A673 (cell line): ENCODE measurements around the gene NMNAT1.

Experiments used
- CTCF ChIP-seq: fragments of 300-800, 200-600 bp; sonication (generic); conservative IDR thresholded peaks from 2 replicates; pipeline ENCODE4 v1.5.1; 2017; ENCODE audit warnings: low read depth, mild to moderate bottlenecking, antibody characterized with exemption, low read length, moderate library complexity, mixed read lengths
- EZH2 ChIP-seq: fragments of 200-600 bp; sonication (generic); IDR thresholded peaks from 2 replicates; pipeline ENCODE4 v1.6.1; 2017; ENCODE audit warnings: borderline replicate concordance, low read depth, mild to moderate bottlenecking, mixed read lengths, antibody characterized with exemption, low read length; ENCODE audit not compliant: poor library complexity, severe bottlenecking

- TF ChIP-seq EZH2 (no peak), CTCF (no peak)
Measured at GRCh38 chr1:9929431-9930385, 13.6 kb upstream of the NMNAT1 start.
